ENCODE data around the gene LRTM2. TPM values are rescaled to one million over a fixed set of nuclear protein-coding genes. Genes with fewer than 3 reads are reported as not detected.

LRTM2 gene
- total and polyA plus RNA-seq, 2 of the 4 experiments (the other 2 are of a cell fraction), result not detected

DNA sequence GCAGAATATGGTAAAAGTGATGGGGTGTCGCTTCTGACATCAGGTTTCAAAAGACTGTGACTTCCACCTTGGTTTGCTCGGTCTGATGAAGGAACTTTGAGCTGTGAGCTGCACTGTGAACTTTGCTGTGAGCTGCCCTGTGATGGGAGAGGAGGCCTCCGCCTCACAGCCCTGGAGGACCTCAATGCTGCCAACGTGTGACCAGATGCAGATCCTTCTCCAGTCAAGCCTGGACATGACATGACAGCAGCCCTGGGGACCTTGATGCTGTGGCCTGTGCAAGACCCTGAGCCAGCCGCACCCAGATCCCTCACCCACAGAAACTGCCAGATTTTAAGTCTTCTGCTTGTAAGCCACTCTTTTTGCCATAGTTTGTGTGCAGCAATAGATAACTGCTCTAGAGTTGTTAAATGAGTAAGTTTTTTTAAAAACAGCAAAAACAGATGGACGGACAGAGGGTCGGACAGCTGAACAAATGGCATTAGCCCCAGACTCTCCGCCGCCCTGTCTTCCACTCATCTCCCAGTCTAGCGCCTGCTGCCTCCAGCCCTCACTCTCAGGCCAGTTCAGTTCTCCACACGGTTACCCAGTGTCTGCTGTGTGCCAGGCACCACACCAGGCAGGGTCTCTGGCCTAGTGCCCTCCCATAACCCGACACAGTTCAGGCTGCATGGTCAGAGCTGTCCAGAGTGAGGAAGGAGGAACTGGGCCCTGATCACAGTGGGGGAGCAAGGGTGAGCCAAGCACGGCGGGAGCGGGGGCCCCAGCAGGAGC lies 13.1 kb upstream of the LRTM2 start (continued):
- TF ChIP-seq RAD21 (IDR thresholded peaks at IDR 0.05; ENCODE audit: low read length), result no peak

DNA sequence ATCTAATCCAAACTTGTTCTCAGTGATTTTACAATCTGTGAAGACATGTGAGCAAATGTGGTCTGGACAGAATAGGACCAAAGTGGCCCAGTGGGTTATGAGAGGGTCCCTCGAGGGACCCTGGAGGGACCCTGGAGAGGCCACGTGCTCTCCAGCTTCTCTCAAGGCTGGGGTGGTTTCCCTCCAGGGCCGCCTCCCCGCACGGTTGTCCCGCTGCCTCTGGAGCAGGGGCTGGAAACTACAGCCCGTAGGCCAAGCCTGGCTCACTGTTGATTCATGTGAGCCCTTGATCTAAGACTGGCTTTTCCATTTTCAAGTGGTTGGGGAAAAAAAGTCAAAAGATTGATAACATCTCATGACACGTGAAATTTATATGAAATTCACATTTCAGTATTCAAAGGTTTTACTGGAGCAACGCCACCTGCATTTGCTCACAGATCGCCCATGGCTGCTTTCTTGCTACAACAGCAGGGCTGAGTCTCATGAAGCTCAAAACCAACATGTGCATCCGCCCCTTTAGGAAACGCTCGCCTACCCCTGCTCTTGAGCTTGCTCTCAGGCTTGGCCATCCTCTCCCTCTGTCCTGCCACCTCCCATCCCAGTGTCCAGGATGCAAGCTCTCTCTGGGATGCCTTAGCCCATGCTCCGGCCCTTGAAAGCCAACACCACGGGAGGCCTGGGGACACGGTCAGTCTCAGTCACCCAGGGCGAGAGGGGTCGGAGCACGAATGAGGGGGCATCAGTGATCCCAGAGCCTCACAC lies 12.1 kb upstream of the LRTM2 start:
- Histone ChIP-seq H2AK5ac (ENCODE audit: low read depth, low read length) (no peak overlapping the region), H4K91ac (ENCODE audit: insufficient read depth, low read depth, low read length) (no peak overlapping the region), H3K23ac (ENCODE audit: low read depth, low read length) (no peak overlapping the region), H2AK9ac (replicated peaks; ENCODE audit: low read depth, low read length, poor library complexity) (no peak overlapping the region), H4K5ac (ENCODE audit: low read depth, low read length) (no peak overlapping the region), H3K9ac (ENCODE audit: low read depth, low read length) (no peak overlapping the region), H3K4me3 (ENCODE audit: insufficient read depth, low read depth, low read length) (no peak overlapping the region), H3K27ac (ENCODE audit: insufficient read depth, low read length) (no peak overlapping the region), H4K20me1 (ENCODE audit: insufficient read depth, low read length) (no peaks in the 10 kb centered on the region), H3K4me1 (ENCODE audit: control insufficient read depth, insufficient read depth, low read length) (no peaks in the 10 kb centered on the region; the same call in 1 of the 2 replicates), H2BK5ac (ENCODE audit: low read depth, low read length, poor library complexity, severe bottlenecking) (no peak overlapping the region), H3K18ac (ENCODE audit: low read depth, low read length) (no peak overlapping the region), H3K4ac (ENCODE audit: low read depth, low read length) (no peak overlapping the region), H3K79me1 (ENCODE audit: low read depth in 1 of 2, low read length in 2 of 2) (no peaks in the 10 kb centered on the region), H2AFZ (replicated peaks; ENCODE audit: low read length, poor library complexity) (no peak overlapping the region), H4K8ac (ENCODE audit: low read depth in 2 of 2, low read length in 2 of 2) (no peak overlapping the region), H3K56ac (ENCODE audit: extremely low read depth, insufficient read depth, low read length) (no peak overlapping the region), H3K9me3 (ENCODE audit: control insufficient read depth, insufficient read depth, low read length) (no peaks in the 10 kb centered on the region), H2BK120ac (ENCODE audit: low read depth, low read length) (no peak overlapping the region), H2BK15ac (ENCODE audit: low read depth, low read length) (no peak overlapping the region), H3K14ac (replicated peaks; ENCODE audit: low read depth, low read length) (no peak overlapping the region), H3K4me2 (ENCODE audit: low read depth, low read length) (no peak overlapping the region), H3K9me1 (ENCODE audit: insufficient read depth, low read length) (peaks cover 7% of the 10 kb centered on the region; the same call in 1 of the 2 replicates), H3K36me3 (ENCODE audit: control insufficient read depth, insufficient read depth, low read length) (no peaks in the 10 kb centered on the region), H2BK20ac (ENCODE audit: low read depth, low read length) (no peak overlapping the region), H3K27me3 (ENCODE audit: control insufficient read depth, insufficient read depth, low read length) (no peaks in the 10 kb centered on the region; the same call in 1 of the 2 replicates)
- ChIA-PET POLR2A (ENCODE audit: unreplicated experiment) (no interaction called here), CTCF (no interaction called here)
- ATAC-seq (ENCODE audit: low read depth) (no peak), DNase-seq (no peak)
- in situ Hi-C loops (cut with MboI; ENCODE audit: low sequenced_read_pairs), result loop anchor here (10.0 to 25.0 kb wide), 3 partner anchors 217 to 777 kb away; no protein-coding TSS in a partner anchor
- no TSS peak for BruUV-seq (replicated peaks)
- dilution Hi-C loops (cut with HindIII; ENCODE audit: low sequenced_read_pairs, unreplicated experiment), result no loop called here
- 84% methylated on average over 9 of the region's 19 CpGs; no CpG with 5 or more reads in 1 of the 2 experiments for WGBS, 2 experiments (ENCODE audit: extremely low coverage in 2 of 2, insufficient read length in 1 of 2)
- intact Hi-C loops (cut with micrococcal nuclease), result no loop called here
- no peak for TF ChIP-seq CTCF (conservative IDR thresholded peaks at IDR 0.05; ENCODE audit: low read depth, low read length)
- no peak for TF ChIP-seq MAFK (IDR thresholded peaks at IDR 0.05; ENCODE audit: low read depth, low read length)
- no peak for TF ChIP-seq RCOR1 (IDR thresholded peaks at IDR 0.05; ENCODE audit: insufficient replicate concordance, low read length)
- no peak for TF ChIP-seq POLR2A (IDR thresholded peaks at IDR 0.05; ENCODE audit: low read depth, low read length)
- no peak for TF ChIP-seq CHD1 (IDR thresholded peaks at IDR 0.05; ENCODE audit: low read depth, low read length)
- no peak for TF ChIP-seq NFE2L2 (IDR thresholded peaks at IDR 0.05; ENCODE audit: low read depth, low read length)
- TF ChIP-seq, protein P1, sequence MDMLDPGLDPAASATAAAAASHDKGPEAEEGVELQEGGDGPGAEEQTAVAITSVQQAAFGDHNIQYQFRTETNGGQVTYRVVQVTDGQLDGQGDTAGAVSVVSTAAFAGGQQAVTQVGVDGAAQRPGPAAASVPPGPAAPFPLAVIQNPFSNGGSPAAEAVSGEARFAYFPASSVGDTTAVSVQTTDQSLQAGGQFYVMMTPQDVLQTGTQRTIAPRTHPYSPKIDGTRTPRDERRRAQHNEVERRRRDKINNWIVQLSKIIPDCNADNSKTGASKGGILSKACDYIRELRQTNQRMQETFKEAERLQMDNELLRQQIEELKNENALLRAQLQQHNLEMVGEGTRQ (IDR thresholded peaks at IDR 0.05; ENCODE audit: low read depth, low read length), result no peak
- no peak for TF ChIP-seq MAZ (IDR thresholded peaks at IDR 0.05; ENCODE audit: borderline replicate concordance, low read depth, low read length)
- TF ChIP-seq SMC3 (IDR thresholded peaks at IDR 0.05; ENCODE audit: low read depth, low read length), result no peak
- no peak for TF ChIP-seq RFX5 (IDR thresholded peaks at IDR 0.05; ENCODE audit: low read depth, low read length)

Measured in IMR-90 (cell line).